Bronchial epithelial cell (primary cell): ENCODE measurements around the gene MYH11. TPM values are rescaled to one million over a fixed set of nuclear protein-coding genes. Genes with fewer than 3 reads are reported as not detected.
"Not testable (repeated sequence)": the region's sequence is repeated elsewhere in the genome, so short reads cannot be mapped to it uniquely, and the experiment has no call there.

Experiments
- DNase-seq: peaks from one replicate; pipeline ENCODE4 v3.0.0-alpha.2; 2010; ENCODE audit warnings: low read depth
- FAIRE-seq: peaks from 2 replicates; lab custom pipeline; 2011; peaks lifted over from hg19 to GRCh38; lab: Jason Lieb, UNC
- H3K27me3 ChIP-seq: 2 replicates; pipeline ENCODE4 v1.5.1; 2011; ENCODE audit warnings: low read length; ENCODE audit not compliant: control insufficient read depth, insufficient read depth
- H3K36me3 ChIP-seq: 2 replicates; pipeline ENCODE4 v1.5.1; 2011; ENCODE audit warnings: low read length; ENCODE audit not compliant: control insufficient read depth, insufficient read depth
- H3K4me3 ChIP-seq: 2 replicates; pipeline ENCODE4 v1.5.1; 2011; ENCODE audit warnings: mild to moderate bottlenecking, low read depth, low read length, control low read depth
- total RNA-seq: library from RNA; depleted of rRNA; stranded (reverse); fragments of >200 nt; gene quantifications from 2 replicates; pipeline ENCODE4 v1.2.1, GENCODE V29; 2014
- TF ChIP-seq, protein P1 (sequence below): IDR thresholded peaks from 2 replicates; pipeline ENCODE4 v1.5.1; 2011; ENCODE audit warnings: mild to moderate bottlenecking, moderate library complexity, low read length, control low read depth, inconsistent platforms; ENCODE audit not compliant: insufficient read depth, severe bottlenecking

MYH11 gene
- total RNA-seq, 1 donor from 2014 or later, result under 0.01 TPM

DNA sequence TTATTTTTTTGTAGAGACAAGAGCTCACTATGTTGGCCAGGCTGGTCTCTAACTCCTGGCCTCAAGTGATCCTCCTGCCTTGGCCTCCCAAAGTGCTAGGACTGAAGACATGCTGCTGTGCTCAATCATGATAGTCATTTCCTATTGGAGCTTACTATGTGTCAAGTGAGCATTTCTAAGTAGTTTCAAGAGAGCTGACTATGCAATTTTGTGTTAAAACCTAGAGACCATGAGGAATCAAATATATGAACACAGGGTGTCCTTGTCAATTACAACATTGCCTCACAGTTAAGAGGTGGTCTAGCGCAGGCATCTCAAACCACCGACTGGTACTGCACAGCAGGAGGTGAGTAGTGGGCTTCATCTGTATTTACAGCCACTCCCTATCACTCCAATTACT, 37.8 kb downstream of the MYH11 start:
- no peaks in the 10 kb centered on the region for H3K27me3 ChIP-seq
- H3K4me3 ChIP-seq, result no peak overlapping the region
- no peak for FAIRE-seq
- TF ChIP-seq, protein P1, sequence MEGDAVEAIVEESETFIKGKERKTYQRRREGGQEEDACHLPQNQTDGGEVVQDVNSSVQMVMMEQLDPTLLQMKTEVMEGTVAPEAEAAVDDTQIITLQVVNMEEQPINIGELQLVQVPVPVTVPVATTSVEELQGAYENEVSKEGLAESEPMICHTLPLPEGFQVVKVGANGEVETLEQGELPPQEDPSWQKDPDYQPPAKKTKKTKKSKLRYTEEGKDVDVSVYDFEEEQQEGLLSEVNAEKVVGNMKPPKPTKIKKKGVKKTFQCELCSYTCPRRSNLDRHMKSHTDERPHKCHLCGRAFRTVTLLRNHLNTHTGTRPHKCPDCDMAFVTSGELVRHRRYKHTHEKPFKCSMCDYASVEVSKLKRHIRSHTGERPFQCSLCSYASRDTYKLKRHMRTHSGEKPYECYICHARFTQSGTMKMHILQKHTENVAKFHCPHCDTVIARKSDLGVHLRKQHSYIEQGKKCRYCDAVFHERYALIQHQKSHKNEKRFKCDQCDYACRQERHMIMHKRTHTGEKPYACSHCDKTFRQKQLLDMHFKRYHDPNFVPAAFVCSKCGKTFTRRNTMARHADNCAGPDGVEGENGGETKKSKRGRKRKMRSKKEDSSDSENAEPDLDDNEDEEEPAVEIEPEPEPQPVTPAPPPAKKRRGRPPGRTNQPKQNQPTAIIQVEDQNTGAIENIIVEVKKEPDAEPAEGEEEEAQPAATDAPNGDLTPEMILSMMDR, result no peak
- DNase-seq, result no peak
- no peaks in the 10 kb centered on the region for H3K36me3 ChIP-seq

- Histone ChIP-seq H3K36me3 (no peaks in the 10 kb centered on the region), H3K27me3 (no peaks in the 10 kb centered on the region), H3K4me3 (no peak overlapping the region)
- TF ChIP-seq, protein P1, result no peak
- FAIRE-seq (no peak), DNase-seq (no peak)
Measured at GRCh38 chr16:15817446-15817845, 39.4 kb downstream of the MYH11 start.

- no peak for DNase-seq
- TF ChIP-seq, protein P1, result no peak
- H3K4me3 ChIP-seq, result no peak overlapping the region
- peaks cover 3% of the 10 kb centered on the region for H3K27me3 ChIP-seq
- FAIRE-seq, result no peak
- H3K36me3 ChIP-seq, result no peaks in the 10 kb centered on the region
Measured at GRCh38 chr16:15816228-15816627, 40.6 kb downstream of the MYH11 start.

DNA sequence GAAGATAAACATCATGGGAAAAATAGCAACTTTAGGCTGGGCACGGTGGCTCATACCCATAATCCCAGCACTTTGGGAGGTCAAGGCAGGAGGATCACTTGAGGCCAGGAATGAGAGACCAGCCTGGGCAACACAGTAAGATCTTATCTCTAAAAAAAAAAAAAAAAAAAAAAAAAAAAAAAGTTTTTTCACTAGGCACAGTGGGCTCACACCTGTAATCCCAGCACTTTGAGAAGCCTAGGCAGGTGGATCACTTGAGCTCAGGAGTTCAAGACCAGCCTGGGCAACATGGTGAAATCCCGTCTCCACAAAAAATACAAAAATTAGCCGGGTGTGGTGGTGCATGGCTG, 44.5 kb downstream of the MYH11 start:
- not testable (repeated sequence) for H3K4me3 ChIP-seq, H3K36me3 ChIP-seq, DNase-seq, H3K27me3 ChIP-seq, FAIRE-seq

DNA sequence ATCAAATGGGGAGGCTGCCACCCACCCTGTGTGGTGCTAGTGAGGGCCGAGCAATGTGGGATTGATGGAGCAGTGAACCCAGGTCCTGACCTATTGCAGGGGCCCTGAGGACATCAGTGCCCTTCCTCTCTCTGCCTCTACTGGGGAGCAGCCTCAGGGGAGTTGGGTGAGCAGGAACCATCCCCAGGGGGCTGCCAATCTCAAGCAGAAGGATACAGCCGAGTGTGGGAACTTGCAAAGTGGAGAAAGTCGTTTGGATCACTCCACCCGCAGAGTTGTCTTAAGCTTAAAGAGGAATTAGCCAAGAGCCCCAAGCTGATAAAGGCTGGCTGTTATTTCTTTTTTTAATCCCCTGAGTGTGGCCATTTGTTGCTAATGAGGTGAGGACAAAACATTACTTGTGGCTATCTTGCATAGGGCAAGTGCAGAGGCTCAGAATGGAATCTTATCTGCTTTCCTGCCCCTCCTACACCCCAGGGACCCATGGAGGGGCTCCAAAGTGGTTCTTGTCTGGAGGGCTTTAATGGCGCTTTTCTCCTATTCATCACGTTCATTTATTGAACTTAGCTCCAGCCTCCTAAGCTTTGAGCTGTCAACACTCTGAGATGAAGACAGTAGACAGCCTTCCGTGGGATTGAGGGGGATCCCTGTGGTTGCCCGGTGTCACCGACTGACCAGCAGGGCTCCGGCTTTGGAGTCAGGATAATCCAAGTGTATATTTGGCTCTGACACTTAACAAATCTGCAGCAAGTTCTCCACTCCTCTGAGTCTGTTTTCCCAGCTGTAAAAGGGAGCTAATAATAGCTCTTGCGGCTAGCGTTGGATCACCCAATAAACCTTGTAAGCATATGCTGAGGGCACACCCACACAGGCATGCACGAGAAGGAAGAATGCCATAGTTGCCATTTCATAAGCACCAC, 45.1 kb downstream of the MYH11 start:
- Histone ChIP-seq H3K36me3 (no peaks in the 10 kb centered on the region), H3K27me3 (peaks cover 7% of the 10 kb centered on the region), H3K4me3 (no peak overlapping the region)
- TF ChIP-seq, protein P1, result no peak
- no peak for FAIRE-seq
- peak; percentile 64 for DNase-seq

DNA sequence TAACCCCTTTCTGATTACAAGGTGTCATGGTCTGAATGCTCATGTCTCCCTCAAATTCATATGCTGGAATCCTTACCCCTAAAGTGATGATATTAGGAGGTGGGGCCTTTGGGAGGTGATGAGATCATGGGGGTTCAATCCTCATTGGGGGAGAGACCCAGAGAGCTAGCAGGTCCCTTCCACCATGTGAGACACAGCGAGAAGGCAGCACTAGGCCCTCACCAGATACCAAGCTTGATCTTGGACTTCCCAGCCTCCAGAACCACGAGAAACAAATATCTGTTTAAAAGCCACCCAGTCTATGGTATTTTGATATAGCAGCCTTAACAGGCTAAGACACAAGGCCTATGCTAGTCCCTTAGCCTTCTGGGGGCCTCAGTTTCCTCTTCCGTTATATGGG, 45.9 kb downstream of the MYH11 start:
- TF ChIP-seq, protein P1, result no peak

More for the DNA sequence above, 45.9 kb downstream of the MYH11 start:
- no peak overlapping the region for H3K4me3 ChIP-seq
- H3K36me3 ChIP-seq, result no peaks in the 10 kb centered on the region
- FAIRE-seq (no peak), DNase-seq (no peak)
- H3K27me3 ChIP-seq, result peaks cover 7% of the 10 kb centered on the region
